HEK293T (cell line): Measurements from ENCODE around the gene DGLUCY.
"Not testable (repeated sequence)": the region's sequence is repeated elsewhere in the genome, so short reads cannot be mapped to it uniquely, and the experiment has no call there.

Experiments used
- CTCF ChIA-PET: fragments of 350-600 bp; formaldehyde crosslinking; extraction: SDS; loops from one replicate; lab custom pipeline; 2021; ENCODE audit warnings: antibody characterized with exemption, inconsistent platforms; lab: Yijun Ruan, JAX
- POLR2A ChIA-PET: fragments of 350-600 bp; formaldehyde crosslinking; extraction: SDS; loops from one replicate; lab custom pipeline; 2020; ENCODE audit warnings: antibody characterized with exemption, inconsistent platforms; lab: Yijun Ruan, JAX
- DNase-seq: peaks from one replicate; pipeline ENCODE4 v3.0.0; 2012; ENCODE audit warnings: mixed read lengths; ENCODE audit errors: extremely low spot score
- ARNT ChIP-seq: fragments of 450-650 bp; IDR thresholded peaks from 2 replicates; pipeline ENCODE4 v1.6.1; 2017; ENCODE audit warnings: mild to moderate bottlenecking
- BHLHE40 ChIP-seq: fragments of 450-650 bp; IDR thresholded peaks from 2 replicates; pipeline ENCODE4 v1.6.1; 2016; ENCODE audit warnings: mild to moderate bottlenecking, moderate library complexity, borderline replicate concordance
- CTBP1 ChIP-seq: fragments of 450-650 bp; IDR thresholded peaks from 2 replicates; pipeline ENCODE4 v1.6.1; 2016; ENCODE audit warnings: borderline replicate concordance
- ELF4 ChIP-seq: fragments of 450-650 bp; IDR thresholded peaks from 2 replicates; pipeline ENCODE4 v1.6.1; 2017; ENCODE audit warnings: antibody characterized with exemption
- FOXA1 ChIP-seq: fragments of 450-650 bp; IDR thresholded peaks from 2 replicates; pipeline ENCODE4 v1.6.1; 2016; ENCODE audit warnings: mild to moderate bottlenecking
- FOXK2 ChIP-seq: fragments of 450-650 bp; IDR thresholded peaks from 2 replicates; pipeline ENCODE4 v1.6.1; 2016; ENCODE audit warnings: mild to moderate bottlenecking
- FOXM1 ChIP-seq: fragments of 450-650 bp; IDR thresholded peaks from 2 replicates; pipeline ENCODE4 v1.6.1; 2017; ENCODE audit warnings: mild to moderate bottlenecking, borderline replicate concordance
- HDGF ChIP-seq: fragments of 450-650 bp; IDR thresholded peaks from 2 replicates; pipeline ENCODE4 v1.6.1; 2017; ENCODE audit warnings: antibody characterized with exemption, borderline replicate concordance
- L3MBTL2 ChIP-seq: fragments of 450-650 bp; conservative IDR thresholded peaks from 2 replicates; pipeline ENCODE4 v1.6.1; 2016; ENCODE audit warnings: mild to moderate bottlenecking
- LEF1 ChIP-seq: fragments of 450-650 bp; IDR thresholded peaks from 2 replicates; pipeline ENCODE4 v1.6.1; 2017; ENCODE audit warnings: mild to moderate bottlenecking, borderline replicate concordance
- NFRKB ChIP-seq: fragments of 450-650 bp; IDR thresholded peaks from 2 replicates; pipeline ENCODE4 v1.6.1; 2016; ENCODE audit warnings: mild to moderate bottlenecking, moderate library complexity
- SP1 ChIP-seq: fragments of 450-650 bp; IDR thresholded peaks from 2 replicates; pipeline ENCODE4 v1.6.1; 2017
- SUZ12 ChIP-seq: fragments of 450-650 bp; IDR thresholded peaks from 2 replicates; pipeline ENCODE4 v1.6.1; 2016; ENCODE audit warnings: mild to moderate bottlenecking
- TARDBP ChIP-seq: fragments of 450-650 bp; IDR thresholded peaks from 2 replicates; pipeline ENCODE4 v1.6.1; 2016
- ZNF384 ChIP-seq: fragments of 450-650 bp; IDR thresholded peaks from 2 replicates; pipeline ENCODE4 v1.6.1; 2016
- TF ChIP-seq, protein P1 (sequence below): fragments of 450-650 bp; IDR thresholded peaks from 2 replicates; pipeline ENCODE4 v1.6.1; 2016

The DGLUCY gene

DNA sequence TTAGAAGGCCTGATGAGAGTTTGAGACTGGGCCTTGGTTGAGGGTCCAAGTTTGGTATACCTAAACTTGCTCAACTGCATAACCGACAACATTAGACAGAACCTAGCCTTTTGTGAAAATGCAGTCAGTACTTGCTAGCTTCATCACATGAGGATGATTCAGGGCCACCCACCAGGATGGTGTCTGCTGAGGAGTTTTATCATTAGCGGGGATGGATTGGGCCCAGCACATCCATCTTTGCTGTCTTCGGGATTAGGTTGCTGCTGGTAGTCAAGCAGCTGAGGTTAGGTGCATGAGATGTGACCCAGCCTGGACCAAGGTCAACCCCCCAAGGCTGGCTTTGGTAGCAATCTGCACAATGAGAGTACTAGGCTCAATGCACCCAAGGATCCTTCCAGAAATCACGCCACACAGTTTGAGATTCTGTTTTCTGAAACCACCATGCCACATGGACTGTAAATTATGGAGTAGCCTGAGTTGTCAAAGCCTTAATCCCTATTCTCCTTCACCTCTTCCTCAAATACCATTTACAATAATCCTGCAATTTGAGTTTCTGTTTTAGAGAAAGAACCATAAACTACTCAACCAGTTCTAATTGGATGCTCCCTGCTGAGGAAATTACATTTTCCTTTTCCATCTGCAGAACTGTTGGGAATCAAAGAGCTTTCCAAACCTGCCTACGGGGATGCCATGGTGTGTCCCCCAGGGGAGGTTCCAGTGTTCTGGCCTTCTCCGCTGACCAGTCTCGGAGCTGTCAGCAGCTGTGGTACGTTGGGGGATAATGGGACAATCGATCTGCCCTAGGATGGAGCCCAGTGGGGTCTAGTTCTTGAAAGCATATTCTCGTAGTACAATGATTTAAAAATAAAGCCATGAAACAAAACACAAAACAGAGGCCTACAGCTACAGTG lies 61.7 kb downstream of the DGLUCY start:
- TF ChIP-seq ELF4 (no peak), BHLHE40 (no peak), L3MBTL2 (no peak), FOXA1 (no peak), TARDBP (no peak), ARNT (no peak), FOXK2 (no peak), ZNF384 (no peak)
- ChIA-PET POLR2A (interaction anchor here (1.0 kb wide), 1 partner anchor 110 kb away, joined by 3 read pairs; no protein-coding TSS in a partner anchor), CTCF (interaction anchor here (0.7 to 2.4 kb wide), 6 partner anchors 12 to 273 kb away, joined by 3 to 30 read pairs (median 6); no protein-coding TSS in a partner anchor)
- DNase-seq = no peak

DNA sequence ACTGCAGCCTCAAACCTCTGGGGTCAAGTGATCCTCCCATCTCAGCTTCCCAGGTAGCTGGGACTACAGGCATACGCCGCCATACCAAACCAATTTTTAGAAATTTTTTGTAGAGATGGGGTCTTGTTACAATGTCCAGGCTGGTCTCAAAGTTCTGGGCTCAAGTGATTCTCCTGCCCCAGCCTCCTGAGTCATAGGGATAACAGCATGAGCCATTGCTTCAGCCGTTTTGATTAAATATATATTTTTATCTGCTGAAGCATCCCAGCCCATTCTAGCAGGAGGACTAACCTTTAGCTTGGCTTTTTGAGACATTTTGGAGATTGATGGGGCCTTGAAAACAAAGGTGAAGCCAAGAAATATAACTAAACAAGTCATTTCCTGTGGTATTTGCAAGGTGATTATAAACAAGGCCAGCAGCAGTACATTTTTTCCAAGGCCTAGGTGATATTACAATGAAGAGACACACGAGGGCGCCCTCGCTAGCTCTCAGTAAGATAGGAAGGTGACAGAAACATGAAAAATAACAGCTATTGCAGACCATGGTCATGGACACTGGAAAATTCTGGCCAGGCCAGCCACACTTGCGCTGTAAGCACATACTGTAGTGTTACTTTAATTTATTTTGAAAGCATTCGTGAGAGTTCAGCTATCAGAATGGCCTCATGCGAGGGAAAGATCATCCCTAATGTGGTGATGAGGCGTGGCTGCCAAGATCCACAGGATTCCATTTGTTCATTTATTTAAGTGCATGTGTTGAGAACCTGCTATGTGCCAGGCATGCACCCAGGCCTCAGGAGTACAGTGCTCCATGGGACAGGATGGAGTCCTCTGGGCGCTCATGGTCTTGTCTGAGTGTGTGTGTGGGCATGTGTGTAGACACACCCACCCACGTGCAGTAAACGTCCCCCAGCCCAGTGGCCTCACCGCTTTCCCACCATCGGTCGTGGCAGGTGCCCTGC lies 63.5 kb downstream of the DGLUCY start:
- POLR2A ChIA-PET = interaction anchor here (0.8 kb wide), 1 partner anchor 17 kb away, joined by 3 read pairs; no protein-coding TSS in a partner anchor
- DNase-seq = peak; percentile 61
- TF ChIP-seq, protein P1, sequence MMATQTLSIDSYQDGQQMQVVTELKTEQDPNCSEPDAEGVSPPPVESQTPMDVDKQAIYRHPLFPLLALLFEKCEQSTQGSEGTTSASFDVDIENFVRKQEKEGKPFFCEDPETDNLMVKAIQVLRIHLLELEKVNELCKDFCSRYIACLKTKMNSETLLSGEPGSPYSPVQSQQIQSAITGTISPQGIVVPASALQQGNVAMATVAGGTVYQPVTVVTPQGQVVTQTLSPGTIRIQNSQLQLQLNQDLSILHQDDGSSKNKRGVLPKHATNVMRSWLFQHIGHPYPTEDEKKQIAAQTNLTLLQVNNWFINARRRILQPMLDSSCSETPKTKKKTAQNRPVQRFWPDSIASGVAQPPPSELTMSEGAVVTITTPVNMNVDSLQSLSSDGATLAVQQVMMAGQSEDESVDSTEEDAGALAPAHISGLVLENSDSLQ = no peak
- TF ChIP-seq SP1 (no peak), NFRKB (no peak), FOXK2 (no peak), ARNT (no peak), L3MBTL2 (no peak), ZNF384 (no peak), ELF4 (no peak), LEF1 (no peak), HDGF (no peak), TARDBP (no peak), FOXM1 (no peak), FOXA1 (no peak), CTBP1 (no peak), BHLHE40 (no peak), SUZ12 (no peak)
- CTCF ChIA-PET = interaction anchor here (0.6 to 2.1 kb wide), 13 partner anchors 8 to 275 kb away, joined by 3 to 30 read pairs (median 4); no protein-coding TSS in a partner anchor

DNA sequence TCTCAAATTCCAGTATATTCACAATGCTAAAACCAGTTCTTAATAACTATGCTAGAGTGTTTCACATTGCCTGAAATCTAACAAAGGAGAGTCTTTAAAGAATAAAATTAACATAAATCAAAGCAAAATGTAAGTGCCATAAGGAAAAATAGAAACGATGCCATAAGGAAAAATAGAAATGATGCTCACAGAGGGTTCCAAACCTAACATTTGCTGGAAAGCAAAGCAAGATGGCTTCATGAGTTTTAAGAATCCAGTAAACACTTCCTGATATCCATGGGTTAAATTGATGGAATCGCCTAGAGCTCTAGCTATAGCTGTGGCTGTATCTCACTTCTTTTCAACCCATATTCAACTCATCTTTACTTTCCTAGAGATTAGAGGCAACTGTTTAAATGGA lies 66.7 kb downstream of the DGLUCY start:
- ChIA-PET CTCF (interaction anchor here (0.9 kb wide), 1 partner anchor 206 kb away, joined by 3 read pairs; no protein-coding TSS in a partner anchor), POLR2A (no interaction called here)
- no peak for DNase-seq
- TF ChIP-seq LEF1 = no peak
- TF ChIP-seq, protein P1 = no peak
- no peak for TF ChIP-seq FOXM1
- no peak for TF ChIP-seq FOXA1
- TF ChIP-seq L3MBTL2 = no peak
- no peak for TF ChIP-seq ARNT
- no peak for TF ChIP-seq HDGF
- no peak for TF ChIP-seq FOXK2
- no peak for TF ChIP-seq SUZ12
- no peak for TF ChIP-seq BHLHE40
- TF ChIP-seq TARDBP = no peak
- TF ChIP-seq CTBP1 = no peak

DNA sequence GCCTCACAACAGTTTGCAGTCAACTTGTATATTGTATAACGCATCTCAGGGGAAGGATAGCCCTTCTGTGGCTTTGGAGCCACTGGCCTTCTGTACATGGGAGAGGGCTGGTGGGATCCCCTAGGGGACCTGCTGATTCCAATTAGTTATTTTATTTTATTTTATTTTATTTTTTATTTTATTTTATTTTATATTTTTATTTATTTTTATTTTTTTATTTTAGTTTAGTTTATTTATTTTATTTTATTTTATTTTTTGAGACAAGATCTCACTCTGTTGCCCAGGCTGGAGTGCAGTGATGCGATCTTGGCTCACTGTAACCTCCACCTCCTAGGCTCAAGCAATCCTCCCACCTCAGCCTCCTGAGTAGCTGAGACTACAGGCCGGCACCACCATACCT lies 68.9 kb downstream of the DGLUCY start:
- CTCF ChIA-PET, DNase-seq, POLR2A ChIA-PET: not testable (repeated sequence)

DNA sequence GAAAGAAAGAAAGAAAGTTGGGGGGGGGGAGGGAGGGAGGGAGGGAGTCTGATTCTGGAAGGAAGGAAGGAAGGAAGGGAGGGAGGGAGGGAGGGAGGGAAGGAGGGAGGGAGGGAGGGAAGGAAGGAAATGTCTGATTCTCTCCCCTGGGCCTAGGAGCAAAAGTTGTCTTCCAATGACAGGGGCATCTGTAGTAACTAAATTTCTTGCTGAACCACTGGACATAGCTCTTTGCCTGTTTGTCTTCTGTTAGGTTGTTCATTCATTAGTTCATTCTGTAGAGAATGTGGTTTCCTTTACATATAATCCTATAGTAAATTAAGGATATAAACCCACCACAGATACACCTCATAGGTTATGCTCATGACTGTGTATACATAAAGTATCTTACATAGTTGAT lies 70.7 kb downstream of the DGLUCY start:
- POLR2A ChIA-PET = no interaction called here
- CTCF ChIA-PET = interaction anchor here (0.6 to 0.9 kb wide), 3 partner anchors 16 to 281 kb away, joined by 3 to 6 read pairs (median 4); no protein-coding TSS in a partner anchor
- no peak for TF ChIP-seq FOXM1
- TF ChIP-seq ARNT = no peak
- TF ChIP-seq NFRKB = no peak
- no peak for TF ChIP-seq BHLHE40
- no peak for TF ChIP-seq SUZ12
- TF ChIP-seq, protein P1 = no peak
- no peak for TF ChIP-seq ZNF384
- no peak for TF ChIP-seq FOXK2
- no peak for TF ChIP-seq LEF1
- TF ChIP-seq L3MBTL2 = no peak
- no peak for TF ChIP-seq HDGF
- TF ChIP-seq TARDBP = no peak
- no peak for TF ChIP-seq ELF4
- TF ChIP-seq SP1 = no peak
- TF ChIP-seq CTBP1 = no peak
- TF ChIP-seq FOXA1 = no peak
- no peak for DNase-seq
